ENCODE results near the gene TBCC.

DNA sequence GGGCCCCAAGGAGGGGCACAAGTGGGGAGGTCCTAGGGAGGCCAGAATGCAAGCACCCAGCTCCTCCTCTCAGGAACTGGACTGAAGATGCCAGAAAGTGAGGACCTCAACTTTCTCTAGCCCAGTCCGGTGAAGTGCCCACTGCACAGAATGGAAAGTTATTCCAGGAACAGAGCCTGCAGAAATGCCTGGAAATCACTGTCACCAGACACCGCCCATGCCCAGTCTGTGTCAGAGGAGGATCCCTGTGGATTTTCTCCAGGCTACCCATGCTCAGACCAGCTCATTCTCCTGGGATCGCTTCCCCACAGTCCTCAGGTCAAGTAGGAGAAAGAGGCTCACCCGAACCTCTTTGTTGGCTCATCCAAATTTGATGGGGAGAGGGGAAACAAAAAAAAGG is 30.0 kb downstream of the TBCC start:
- no peak for TF ChIP-seq CTCF (IDR thresholded peaks at IDR 0.05)
- no peak for TF ChIP-seq POLR2A (IDR thresholded peaks at IDR 0.05)
